HepG2 (cell line): ENCODE data around the gene ATG7. TPM values are rescaled to one million over a fixed set of nuclear protein-coding genes. Genes with fewer than 3 reads are reported as not detected.

Experiments
- ATAC-seq: fragments of 200-7000 bp; cut with Tn5 transposase; 3 replicates; pipeline ENCODE4 v1.9.1; 2020; ENCODE audit warnings: mild to moderate bottlenecking, moderate library complexity
- BruUV-seq: library from RNA; stranded (reverse); fragments of 400-500 nt; replicated peaks from 2 replicates; lab custom pipeline; 2021; lab: Mats Ljungman, UMichigan
- CTCF ChIA-PET: fragments of 300-600 bp; formaldehyde crosslinking; extraction: SDS; loops from one replicate; lab custom pipeline; 2021; ENCODE audit warnings: low total read pairs, inconsistent platforms, low intra/inter-chr PET ratio; lab: Yijun Ruan, JAX
- POLR2A ChIA-PET: fragments of 350-600 bp; sonication (Branson Sonifier 250); formaldehyde crosslinking; loops from one replicate; lab custom pipeline; 2020; ENCODE audit warnings: antibody characterized with exemption, inconsistent platforms; lab: Yijun Ruan, JAX
- DNase-seq: peaks from one replicate; pipeline ENCODE4 v3.0.0-alpha.2; 2015; ENCODE audit warnings: low spot score
- FAIRE-seq: peaks from 3 replicates; lab custom pipeline; 2011; peaks lifted over from hg19 to GRCh38; lab: Jason Lieb, UNC
- H2AFZ ChIP-seq: one replicate; pipeline ENCODE4 v1.6.1; 2011; ENCODE audit warnings: low read length, inconsistent platforms
- H3K27ac ChIP-seq: fragments of 300-600 bp; 3 replicates; pipeline ENCODE4 v1.8.0; 2011; ENCODE audit warnings: mixed run types, mild to moderate bottlenecking, mixed read lengths, low read length, inconsistent platforms; ENCODE audit not compliant: insufficient read depth; ENCODE audit errors: extremely low read length
- H3K27me3 ChIP-seq, 2 experiments: fragments of 200-600 bp in 1 of 2; 2 replicates in 1 of 2; 3 replicates in 1 of 2; pipeline versions ENCODE4 v1.6.0 to v1.8.0; 2011; ENCODE audit warnings: low read length in 2 of 2, mild to moderate bottlenecking in 2 of 2, moderate library complexity in 2 of 2, inconsistent platforms in 1 of 2; ENCODE audit not compliant: insufficient read depth in 2 of 2, control insufficient read depth in 1 of 2
- H3K36me3 ChIP-seq, 2 experiments: fragments of 200-600 bp in 1 of 2; replicated peaks in 1 of 2; 2 replicates in 1 of 2; 3 replicates in 1 of 2; pipeline versions ENCODE4 v1.5.1 to v1.8.0; 2011; ENCODE audit warnings: low read length in 2 of 2, inconsistent platforms in 1 of 2; ENCODE audit not compliant: insufficient read depth in 2 of 2, control insufficient read depth in 1 of 2
- H3K4me1 ChIP-seq: 2 replicates; pipeline ENCODE4 v1.5.1; 2012; ENCODE audit warnings: low read length, inconsistent platforms; ENCODE audit not compliant: insufficient read depth
- H3K4me2 ChIP-seq: 2 replicates; pipeline ENCODE4 v1.6.0; 2011; ENCODE audit warnings: low read depth, low read length, inconsistent platforms
- H3K4me3 ChIP-seq, 3 experiments: fragments of 200-600 bp in 1 of 3; sonication (generic), shearing (Covaris generic) in 1 of 3; replicated peaks in 1 of 3; 2 replicates each; pipeline ENCODE4 v1.5.1; 2011 to 2016; ENCODE audit warnings: low read length in 3 of 3, inconsistent platforms in 2 of 3, low read depth in 2 of 3, mild to moderate bottlenecking in 2 of 3, control low read depth in 1 of 3, mixed read lengths in 1 of 3; ENCODE audit not compliant: insufficient read depth in 1 of 3
- H3K79me2 ChIP-seq: one replicate; pipeline ENCODE4 v1.6.1; 2011; ENCODE audit warnings: low read length, inconsistent platforms; ENCODE audit not compliant: insufficient read depth
- H3K9ac ChIP-seq: 2 replicates; pipeline ENCODE4 v1.6.0; 2011; ENCODE audit warnings: mild to moderate bottlenecking, low read depth, low read length, inconsistent platforms; ENCODE audit not compliant: insufficient read depth
- H3K9me3 ChIP-seq: 2 replicates; pipeline ENCODE4 v1.5.1; 2012; ENCODE audit warnings: mild to moderate bottlenecking, low read length
- H4K20me1 ChIP-seq: 2 replicates; pipeline ENCODE4 v1.6.0; 2011; ENCODE audit warnings: inconsistent platforms, mild to moderate bottlenecking, low read length, moderate library complexity; ENCODE audit not compliant: insufficient read depth
- TMF1 ChIP-seq: sonication (generic); formaldehyde crosslinking; IDR thresholded peaks from 2 replicates; pipeline ENCODE4 v1.8.1; 2022; ENCODE audit warnings: low read depth, missing genetic modification reagents
- WGBS: methylation state at CpG from one replicate; pipeline ENCODE4 v1.1.6; 2017; ENCODE audit warnings: low lambda C conversion rate; 5-methylcytosine and 5-hydroxymethylcytosine counted together
- in situ Hi-C: cut with HindIII; loops from 2 replicates; pipeline ENCODE4 v1.10.0; 2017; ENCODE audit warnings: low pct_unique_long_range_greater_than_20kb; ENCODE audit not compliant: extremely low pct_ligation_motif_present
- intact Hi-C: fragments of 100-400 bp; cut with micrococcal nuclease; formaldehyde crosslinking; loops from one replicate; pipeline ENCODE4 v1.10.0; 2022; ENCODE audit not compliant: unreplicated experiment
- polyA plus RNA-seq, 8 experiments: library from polyadenylated mRNA; depleted of rRNA in 3 of 8; stranded (reverse) in 7 of 8; unstranded in 1 of 8; fragments of >200 nt; fragmentation: Illumina TruSeq in 4 of 8; extraction: Trizol in 4 of 8; gene quantifications; 2 replicates each; pipeline versions ENCODE4 v1.2.1 to v1.2.3, GENCODE V29; 2011 to 2016; ENCODE audit warnings: low read depth in 4 of 8, missing spikeins in 1 of 8, mixed read lengths in 1 of 8; ENCODE audit not compliant: insufficient read depth in 1 of 8
- total RNA-seq, 5 experiments: library from RNA; depleted of rRNA; stranded (reverse); fragments of >200 nt; fragmentation: Illumina TruSeq; extraction: Trizol; gene quantifications; 2 replicates each; pipeline ENCODE4 v1.2.3, GENCODE V29; 2016; ENCODE audit warnings: low read depth in 1 of 5
- TF ChIP-seq, protein P1 (sequence below): sonication (generic); formaldehyde crosslinking; IDR thresholded peaks from 2 replicates; pipeline ENCODE4 v1.9.0; 2021; ENCODE audit warnings: mild to moderate bottlenecking, missing genetic modification reagents

ATG7 gene
- total and polyA plus RNA-seq, 2 of the 13 experiments (the other 11 are each of a cell fraction or from before 2014, with no cell fraction given): 7.8 to 22.1 TPM

- 72% methylated on average over 7 of the region's 7 CpGs for whole genome bisulfite sequencing
- TSS peak; percentile 32 for BruUV-seq
- intact Hi-C loops: loop anchor here (1.0 kb wide), 1 partner anchor 51 kb away; no protein-coding TSS in a partner anchor
- no peak overlapping the region for H3K4me3 ChIP-seq
- ATAC-seq (no peak), FAIRE-seq (no peak), DNase-seq (no peak)
- peaks cover 31% of the 10 kb centered on the region for H4K20me1 ChIP-seq
- H3K9me3 ChIP-seq: no peaks in the 10 kb centered on the region
- ChIA-PET CTCF (no interaction called here), POLR2A (interaction anchor here (0.7 to 1.8 kb wide), 5 partner anchors 10 to 53 kb away, joined by 3 to 10 read pairs (median 4); partner anchors contain the start of gene VGLL4)
- peaks cover 78% of the 10 kb centered on the region for H3K4me1 ChIP-seq
- H3K27me3 ChIP-seq: no peaks in the 10 kb centered on the region
- peak overlapping the region; percentile 41 for H3K27ac ChIP-seq
- H2AFZ ChIP-seq: no peak overlapping the region
- peak overlapping the region; percentile 22 for H3K4me2 ChIP-seq
- H3K9ac ChIP-seq: peak overlapping the region; percentile 31; the same call in 1 of the 2 replicates
- TF ChIP-seq TMF1 (CRISPR knock-in tag): no peak
- TF ChIP-seq, protein P1, sequence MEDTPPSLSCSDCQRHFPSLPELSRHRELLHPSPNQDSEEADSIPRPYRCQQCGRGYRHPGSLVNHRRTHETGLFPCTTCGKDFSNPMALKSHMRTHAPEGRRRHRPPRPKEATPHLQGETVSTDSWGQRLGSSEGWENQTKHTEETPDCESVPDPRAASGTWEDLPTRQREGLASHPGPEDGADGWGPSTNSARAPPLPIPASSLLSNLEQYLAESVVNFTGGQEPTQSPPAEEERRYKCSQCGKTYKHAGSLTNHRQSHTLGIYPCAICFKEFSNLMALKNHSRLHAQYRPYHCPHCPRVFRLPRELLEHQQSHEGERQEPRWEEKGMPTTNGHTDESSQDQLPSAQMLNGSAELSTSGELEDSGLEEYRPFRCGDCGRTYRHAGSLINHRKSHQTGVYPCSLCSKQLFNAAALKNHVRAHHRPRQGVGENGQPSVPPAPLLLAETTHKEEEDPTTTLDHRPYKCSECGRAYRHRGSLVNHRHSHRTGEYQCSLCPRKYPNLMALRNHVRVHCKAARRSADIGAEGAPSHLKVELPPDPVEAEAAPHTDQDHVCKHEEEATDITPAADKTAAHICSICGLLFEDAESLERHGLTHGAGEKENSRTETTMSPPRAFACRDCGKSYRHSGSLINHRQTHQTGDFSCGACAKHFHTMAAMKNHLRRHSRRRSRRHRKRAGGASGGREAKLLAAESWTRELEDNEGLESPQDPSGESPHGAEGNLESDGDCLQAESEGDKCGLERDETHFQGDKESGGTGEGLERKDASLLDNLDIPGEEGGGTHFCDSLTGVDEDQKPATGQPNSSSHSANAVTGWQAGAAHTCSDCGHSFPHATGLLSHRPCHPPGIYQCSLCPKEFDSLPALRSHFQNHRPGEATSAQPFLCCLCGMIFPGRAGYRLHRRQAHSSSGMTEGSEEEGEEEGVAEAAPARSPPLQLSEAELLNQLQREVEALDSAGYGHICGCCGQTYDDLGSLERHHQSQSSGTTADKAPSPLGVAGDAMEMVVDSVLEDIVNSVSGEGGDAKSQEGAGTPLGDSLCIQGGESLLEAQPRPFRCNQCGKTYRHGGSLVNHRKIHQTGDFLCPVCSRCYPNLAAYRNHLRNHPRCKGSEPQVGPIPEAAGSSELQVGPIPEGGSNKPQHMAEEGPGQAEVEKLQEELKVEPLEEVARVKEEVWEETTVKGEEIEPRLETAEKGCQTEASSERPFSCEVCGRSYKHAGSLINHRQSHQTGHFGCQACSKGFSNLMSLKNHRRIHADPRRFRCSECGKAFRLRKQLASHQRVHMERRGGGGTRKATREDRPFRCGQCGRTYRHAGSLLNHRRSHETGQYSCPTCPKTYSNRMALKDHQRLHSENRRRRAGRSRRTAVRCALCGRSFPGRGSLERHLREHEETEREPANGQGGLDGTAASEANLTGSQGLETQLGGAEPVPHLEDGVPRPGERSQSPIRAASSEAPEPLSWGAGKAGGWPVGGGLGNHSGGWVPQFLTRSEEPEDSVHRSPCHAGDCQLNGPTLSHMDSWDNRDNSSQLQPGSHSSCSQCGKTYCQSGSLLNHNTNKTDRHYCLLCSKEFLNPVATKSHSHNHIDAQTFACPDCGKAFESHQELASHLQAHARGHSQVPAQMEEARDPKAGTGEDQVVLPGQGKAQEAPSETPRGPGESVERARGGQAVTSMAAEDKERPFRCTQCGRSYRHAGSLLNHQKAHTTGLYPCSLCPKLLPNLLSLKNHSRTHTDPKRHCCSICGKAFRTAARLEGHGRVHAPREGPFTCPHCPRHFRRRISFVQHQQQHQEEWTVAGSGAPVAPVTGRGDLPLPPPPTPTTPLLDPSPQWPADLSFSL: 0 out of 2 replicates have a peak, but pooled peaks have one; percentile 32
- peaks cover 88% of the 10 kb centered on the region for H3K79me2 ChIP-seq
- peaks cover 15 to 38% of the 10 kb centered on the region in 2 experiments for H3K36me3 ChIP-seq
- in situ Hi-C loops: loop anchor here (5.0 kb wide), 1 partner anchor 51 kb away; the partner anchor contains the start of gene VGLL4
These were observed 318.8 kb downstream of the ATG7 start for GRCh38 chr3:11591002-11591355.
